GM10847 (cell line): ENCODE data around the gene ZBTB32.

Experiments
- POLR2A ChIP-seq: IDR thresholded peaks from 2 replicates; pipeline ENCODE4 v1.6.1; 2011; ENCODE audit not compliant: insufficient read length; ENCODE audit errors: extremely low read depth

The ZBTB32 gene

GRCh38 chr19:35760711-35761349 lies 56.5 kb downstream of the ZBTB32 start:
- no peak for TF ChIP-seq POLR2A

- no peak for TF ChIP-seq POLR2A
These were observed 60.3 kb downstream of the ZBTB32 start for GRCh38 chr19:35764432-35765315.
